ENCODE measurements around the gene LRRC7.

- TF ChIP-seq ZNF274 (IDR thresholded peaks at IDR 0.05; ENCODE audit: low read depth, low read length): no peak
- no peak for TF ChIP-seq YY1 (IDR thresholded peaks at IDR 0.05; ENCODE audit: insufficient read depth, insufficient read length)
Observed at GRCh38 chr1:69697340-69697739, 129.6 kb downstream of the LRRC7 start.
